Measurements from ENCODE around the gene RRP1. TPM values are rescaled to one million over a fixed set of nuclear protein-coding genes. Genes with fewer than 3 reads are reported as not detected.
A peak's percentile ranks its signal among the peaks of the same experiment; 100 is the strongest.

Gene RRP1
- total RNA-seq, 2 experiments from 2014 or later = 42.7 to 47.8 TPM

DNA sequence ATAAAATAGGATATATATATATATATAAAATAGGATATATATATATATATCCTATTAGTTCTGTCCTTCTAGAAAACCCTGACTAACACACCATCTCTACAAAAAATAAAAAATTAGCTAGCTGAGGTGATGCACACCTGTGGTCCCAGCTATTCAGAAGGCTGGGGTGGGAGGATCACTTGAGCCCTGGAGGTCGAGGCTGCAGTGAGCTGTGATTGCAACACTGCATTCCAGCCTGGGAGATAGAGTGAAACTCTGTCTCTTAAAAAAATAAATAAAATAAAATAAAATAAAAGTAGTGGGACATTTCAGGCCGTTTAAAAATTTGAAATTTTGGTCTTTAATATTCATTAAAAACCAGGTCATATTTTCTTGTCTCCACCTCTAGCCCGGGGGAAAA is 4.2 kb upstream of the RRP1 start:
- no peak overlapping the region for H3K4me3 Mint-ChIP-seq
- no peak for DNase-seq
- no peaks in the 10 kb centered on the region for H3K27me3 Mint-ChIP-seq
- intact Hi-C loops (cut with micrococcal nuclease) = loop anchor here (10.0 kb wide), 2 partner anchors 150 to 890 kb away; partner anchors contain the start of gene NDUFV3
- ChIA-PET POLR2A (no interaction called here), CTCF (no interaction called here)
- no peaks in the 10 kb centered on the region for H3K9me3 Mint-ChIP-seq
- H3K27ac Mint-ChIP-seq = no peak overlapping the region
- H3K36me3 Mint-ChIP-seq = peaks cover 3% of the 10 kb centered on the region
- peaks cover 26% of the 10 kb centered on the region for H3K4me1 Mint-ChIP-seq (ENCODE audit: low read depth)

DNA sequence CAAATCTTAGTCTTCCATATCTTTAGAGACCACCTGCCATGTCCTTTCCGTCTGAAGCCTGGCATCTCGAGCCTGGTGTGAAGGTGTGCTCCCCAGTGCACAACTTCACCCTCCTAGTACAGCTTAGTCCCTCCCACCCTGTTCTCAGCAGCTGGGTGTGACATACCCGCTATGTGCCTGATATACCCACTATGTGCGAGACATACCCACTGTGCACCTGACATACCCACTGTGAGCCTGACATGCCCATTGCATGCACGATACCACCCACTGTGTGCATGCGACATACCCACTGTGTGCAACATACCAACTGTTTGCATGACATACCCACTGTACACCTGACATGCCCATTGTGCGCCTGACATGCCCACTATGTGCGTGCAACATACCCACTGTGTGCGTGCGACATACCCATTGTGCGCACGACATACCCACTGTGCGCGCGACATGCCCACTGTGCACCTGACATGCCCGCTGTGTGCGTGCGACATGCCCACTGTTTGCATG is 3.0 kb upstream of the RRP1 start:
- ChIA-PET CTCF (interaction anchor here (0.6 kb wide), 1 partner anchor 1084 kb away, joined by 4 read pairs; no protein-coding TSS in a partner anchor), POLR2A (no interaction called here)
- H3K4me1 Mint-ChIP-seq (ENCODE audit: low read depth) = peaks cover 36% of the 10 kb centered on the region
- no peaks in the 10 kb centered on the region for H3K9me3 Mint-ChIP-seq
- no peak for DNase-seq
- no peaks in the 10 kb centered on the region for H3K27me3 Mint-ChIP-seq
- intact Hi-C loops (cut with micrococcal nuclease) = loop anchor here (10.0 kb wide), 2 partner anchors 148 to 892 kb away; partner anchors contain the start of gene NDUFV3
- peaks cover 11% of the 10 kb centered on the region for H3K36me3 Mint-ChIP-seq
- H3K4me3 Mint-ChIP-seq = peak overlapping the region; percentile 44
- H3K27ac Mint-ChIP-seq = peak overlapping the region; percentile 21

DNA sequence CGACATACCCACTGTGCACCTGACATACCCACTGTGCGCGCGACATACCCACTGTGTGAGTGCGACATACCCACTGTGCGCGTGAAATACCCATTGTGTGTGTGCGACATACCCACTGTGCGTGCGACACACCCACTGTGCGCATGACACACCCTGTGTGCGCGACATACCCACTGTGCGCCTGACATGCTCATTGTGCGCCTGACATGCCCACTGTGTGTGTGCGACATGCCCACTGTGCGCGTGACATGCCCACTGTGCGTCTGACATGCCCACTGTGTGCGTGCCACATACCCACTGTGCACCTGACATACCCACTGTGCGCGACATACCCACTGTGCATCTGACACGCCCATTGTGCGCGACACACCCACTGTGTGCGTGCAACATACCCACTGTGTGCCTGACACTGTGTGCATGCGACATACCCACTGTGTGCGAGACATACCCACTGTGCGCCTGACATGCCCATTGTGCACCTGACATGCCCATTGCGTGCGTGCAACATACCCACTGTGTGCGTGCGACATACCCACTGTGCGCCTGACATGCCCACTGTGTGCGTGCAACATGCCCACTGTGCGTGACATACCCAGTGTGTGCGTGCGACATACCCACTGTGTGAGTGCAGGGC is 2.5 kb upstream of the RRP1 start:
- intact Hi-C loops (cut with micrococcal nuclease) = loop anchor here (10.0 kb wide), 2 partner anchors 148 to 892 kb away; partner anchors contain the start of gene NDUFV3
- Mint-ChIP-seq H3K27ac (no peak overlapping the region), H3K4me1 (ENCODE audit: low read depth) (peaks cover 36% of the 10 kb centered on the region), H3K9me3 (no peaks in the 10 kb centered on the region), H3K4me3 (no peak overlapping the region), H3K27me3 (no peaks in the 10 kb centered on the region), H3K36me3 (peaks cover 13% of the 10 kb centered on the region)
- no peak for DNase-seq
- ChIA-PET CTCF (interaction anchor here (0.6 kb wide), 1 partner anchor 1083 kb away, joined by 4 read pairs; no protein-coding TSS in a partner anchor), POLR2A (no interaction called here)

DNA sequence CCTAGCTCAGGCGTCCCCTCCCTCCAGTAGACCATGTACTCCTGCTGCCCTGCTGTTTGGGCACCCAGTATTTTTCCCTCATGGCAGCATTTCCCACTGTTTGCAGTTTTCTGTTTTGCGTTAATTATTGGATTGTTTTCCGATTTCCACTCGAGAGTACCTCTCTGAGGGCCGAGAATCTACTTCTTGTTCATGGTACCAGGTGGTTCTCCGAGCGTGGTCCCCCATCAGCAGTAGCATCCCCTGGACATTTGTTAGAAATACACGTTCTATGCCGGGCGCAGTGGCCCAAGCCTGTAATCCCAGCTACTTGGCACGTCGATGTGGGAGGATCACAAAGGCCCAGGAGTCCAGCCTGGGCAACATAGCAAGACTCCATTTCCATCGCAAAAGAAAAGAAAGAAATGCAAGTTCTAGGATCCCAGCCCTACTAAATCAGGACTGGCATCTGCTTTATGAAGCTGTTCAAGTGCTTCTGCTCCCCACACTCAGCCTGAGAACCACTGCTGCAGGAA is 690 bp downstream of the RRP1 start:
- Mint-ChIP-seq H3K36me3 (peaks cover 40% of the 10 kb centered on the region), H3K9me3 (no peaks in the 10 kb centered on the region), H3K27ac (peak overlapping the region; percentile 84), H3K4me3 (peak overlapping the region; percentile 97), H3K27me3 (no peaks in the 10 kb centered on the region), H3K4me1 (ENCODE audit: low read depth) (peaks cover 24% of the 10 kb centered on the region)
- CTCF ChIA-PET = interaction anchor here (1.2 to 2.3 kb wide), 7 partner anchors 10 to 268 kb away, joined by 4 to 17 read pairs (median 5); no protein-coding TSS in a partner anchor
- POLR2A ChIA-PET = interaction anchor here (0.6 to 1.6 kb wide), 6 partner anchors 10 to 296 kb away, joined by 3 to 6 read pairs (median 4); no protein-coding TSS in a partner anchor
- intact Hi-C loops (cut with micrococcal nuclease) = no loop called here
- no peak for DNase-seq

DNA sequence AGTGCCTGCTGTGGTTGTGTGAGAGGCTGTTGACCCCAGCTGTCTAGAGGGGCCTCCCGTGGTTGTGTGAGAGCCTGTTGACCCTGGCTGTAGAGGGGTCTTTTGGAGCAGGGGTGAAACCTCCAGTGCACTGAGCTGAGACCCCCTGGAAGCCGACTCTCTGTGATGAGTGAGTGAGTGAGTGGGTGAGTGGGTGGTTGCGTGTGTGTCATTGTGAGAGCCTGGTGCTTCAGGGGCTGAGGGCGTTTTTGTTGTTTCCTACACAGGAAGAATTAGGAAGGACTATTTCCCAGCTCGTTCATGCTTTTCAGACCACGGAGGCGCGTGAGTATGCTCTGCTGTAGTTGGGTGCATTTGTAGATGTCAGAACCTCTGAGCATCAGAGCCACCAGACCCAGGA is 3.0 kb downstream of the RRP1 start:
- DNase-seq = peak; percentile 29
- no peaks in the 10 kb centered on the region for H3K27me3 Mint-ChIP-seq
- H3K9me3 Mint-ChIP-seq = no peaks in the 10 kb centered on the region
- no peak overlapping the region for H3K4me3 Mint-ChIP-seq
- POLR2A ChIA-PET = no interaction called here
- H3K4me1 Mint-ChIP-seq (ENCODE audit: low read depth) = peaks cover 24% of the 10 kb centered on the region
- intact Hi-C loops (cut with micrococcal nuclease) = no loop called here
- H3K27ac Mint-ChIP-seq = peak overlapping the region; percentile 20
- CTCF ChIA-PET = no interaction called here
- peaks cover 54% of the 10 kb centered on the region for H3K36me3 Mint-ChIP-seq

DNA sequence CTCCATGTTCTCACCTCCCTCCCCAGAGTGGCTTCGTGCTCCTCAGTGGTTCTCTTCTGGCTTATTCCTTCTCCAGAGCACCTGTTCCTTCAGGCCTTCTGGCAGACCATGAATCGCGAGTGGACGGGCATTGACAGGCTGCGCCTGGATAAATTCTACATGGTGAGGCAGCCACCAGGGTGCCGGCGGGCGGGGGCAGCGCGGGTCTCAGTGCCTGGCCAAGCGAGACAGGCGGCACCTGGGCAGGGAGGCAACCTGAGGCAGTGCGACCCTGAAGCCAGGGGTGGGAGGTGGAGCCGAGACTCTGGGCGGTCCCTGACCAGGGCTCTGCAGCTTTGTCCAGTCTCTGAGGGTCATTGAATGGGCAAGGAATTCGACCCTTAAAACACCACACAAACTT is 3.9 kb downstream of the RRP1 start:
- no peak overlapping the region for H3K4me3 Mint-ChIP-seq
- H3K36me3 Mint-ChIP-seq = peaks cover 58% of the 10 kb centered on the region
- H3K9me3 Mint-ChIP-seq = no peaks in the 10 kb centered on the region
- no peaks in the 10 kb centered on the region for H3K27me3 Mint-ChIP-seq
- CTCF ChIA-PET = no interaction called here
- DNase-seq = no peak
- POLR2A ChIA-PET = no interaction called here
- no peak overlapping the region for H3K27ac Mint-ChIP-seq
- H3K4me1 Mint-ChIP-seq (ENCODE audit: low read depth) = peaks cover 24% of the 10 kb centered on the region
- intact Hi-C loops (cut with micrococcal nuclease) = no loop called here

DNA sequence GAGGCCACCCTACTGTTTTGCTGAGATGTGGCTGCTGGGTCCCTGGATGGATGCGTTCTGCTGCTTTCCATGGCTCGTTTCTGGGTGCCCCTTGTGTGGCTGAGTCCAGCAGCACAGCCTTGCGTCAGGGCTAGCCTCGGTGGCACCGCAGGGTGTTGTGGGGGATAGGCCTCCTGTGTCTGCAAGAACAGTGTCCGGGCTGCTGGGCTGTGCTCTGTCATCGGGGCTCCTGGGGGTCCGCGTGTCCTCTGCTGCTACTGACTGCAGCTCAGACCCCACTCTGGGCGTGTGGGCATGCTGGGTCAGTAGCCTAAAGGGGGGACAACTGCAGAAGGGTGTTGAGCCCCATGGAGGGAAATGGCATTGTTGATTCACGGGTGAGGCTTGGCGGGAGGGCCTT is 4.9 kb downstream of the RRP1 start:
- CTCF ChIA-PET = interaction anchor here (0.7 kb wide), 1 partner anchor 14 kb away, joined by 3 read pairs; no protein-coding TSS in a partner anchor
- no peaks in the 10 kb centered on the region for H3K9me3 Mint-ChIP-seq
- H3K4me1 Mint-ChIP-seq (ENCODE audit: low read depth) = peaks cover 24% of the 10 kb centered on the region
- no peak for DNase-seq
- peaks cover 65% of the 10 kb centered on the region for H3K36me3 Mint-ChIP-seq
- no peaks in the 10 kb centered on the region for H3K27me3 Mint-ChIP-seq
- no peak overlapping the region for H3K4me3 Mint-ChIP-seq
- intact Hi-C loops (cut with micrococcal nuclease) = no loop called here
- POLR2A ChIA-PET = no interaction called here
- H3K27ac Mint-ChIP-seq = no peak overlapping the region

DNA sequence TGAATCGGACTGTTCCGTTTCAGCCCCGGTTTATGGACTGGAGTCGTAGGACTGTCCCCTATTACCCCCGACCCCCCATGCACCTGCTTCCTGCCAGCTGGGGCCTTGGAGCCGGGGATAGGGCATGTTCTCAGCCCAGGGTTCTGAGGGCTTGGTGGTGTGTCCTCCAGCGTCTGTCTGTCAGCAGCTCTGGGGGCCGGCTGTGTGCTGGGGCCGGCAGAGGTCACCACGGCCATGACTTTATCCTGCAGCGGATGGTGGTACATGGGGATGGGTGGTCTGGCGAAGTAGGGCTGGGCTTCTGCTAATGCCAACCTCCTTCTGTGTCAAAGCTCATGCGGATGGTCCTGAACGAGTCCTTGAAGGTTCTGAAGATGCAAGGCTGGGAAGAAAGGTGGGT is 5.5 kb downstream of the RRP1 start:
- CTCF ChIA-PET = interaction anchor here (0.7 kb wide), 1 partner anchor 14 kb away, joined by 3 read pairs; no protein-coding TSS in a partner anchor
- intact Hi-C loops (cut with micrococcal nuclease) = no loop called here
- Mint-ChIP-seq H3K4me3 (no peak overlapping the region), H3K9me3 (no peaks in the 10 kb centered on the region), H3K36me3 (peaks cover 67% of the 10 kb centered on the region), H3K27ac (no peak overlapping the region), H3K27me3 (no peaks in the 10 kb centered on the region), H3K4me1 (ENCODE audit: low read depth) (peaks cover 24% of the 10 kb centered on the region)
- POLR2A ChIA-PET = no interaction called here
- DNase-seq = no peak

DNA sequence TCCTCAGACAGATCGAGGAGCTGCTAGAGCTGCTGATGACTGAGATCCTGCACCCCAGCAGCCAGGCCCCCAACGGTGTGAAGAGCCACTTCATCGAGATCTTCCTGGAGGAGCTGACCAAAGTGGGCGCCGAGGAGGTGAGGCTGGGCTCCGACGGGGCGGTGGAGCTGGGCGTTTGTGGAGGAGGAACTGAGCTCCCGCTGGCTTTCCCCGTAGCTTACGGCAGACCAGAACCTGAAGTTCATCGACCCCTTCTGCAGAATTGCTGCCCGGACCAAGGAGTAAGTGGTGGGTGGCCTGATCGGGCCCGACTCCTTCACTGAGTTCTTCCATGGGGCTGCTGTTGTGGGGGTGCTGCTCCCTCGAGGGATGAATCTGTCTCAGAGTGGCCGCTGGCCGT is 8.0 kb downstream of the RRP1 start:
- CTCF ChIA-PET = no interaction called here
- H3K27me3 Mint-ChIP-seq = no peaks in the 10 kb centered on the region
- peaks cover 3% of the 10 kb centered on the region for H3K4me1 Mint-ChIP-seq (ENCODE audit: low read depth)
- H3K4me3 Mint-ChIP-seq = no peak overlapping the region
- no peak for DNase-seq
- no peak overlapping the region for H3K27ac Mint-ChIP-seq
- peaks cover 72% of the 10 kb centered on the region for H3K36me3 Mint-ChIP-seq
- intact Hi-C loops (cut with micrococcal nuclease) = no loop called here
- no peaks in the 10 kb centered on the region for H3K9me3 Mint-ChIP-seq
- POLR2A ChIA-PET = no interaction called here

DNA sequence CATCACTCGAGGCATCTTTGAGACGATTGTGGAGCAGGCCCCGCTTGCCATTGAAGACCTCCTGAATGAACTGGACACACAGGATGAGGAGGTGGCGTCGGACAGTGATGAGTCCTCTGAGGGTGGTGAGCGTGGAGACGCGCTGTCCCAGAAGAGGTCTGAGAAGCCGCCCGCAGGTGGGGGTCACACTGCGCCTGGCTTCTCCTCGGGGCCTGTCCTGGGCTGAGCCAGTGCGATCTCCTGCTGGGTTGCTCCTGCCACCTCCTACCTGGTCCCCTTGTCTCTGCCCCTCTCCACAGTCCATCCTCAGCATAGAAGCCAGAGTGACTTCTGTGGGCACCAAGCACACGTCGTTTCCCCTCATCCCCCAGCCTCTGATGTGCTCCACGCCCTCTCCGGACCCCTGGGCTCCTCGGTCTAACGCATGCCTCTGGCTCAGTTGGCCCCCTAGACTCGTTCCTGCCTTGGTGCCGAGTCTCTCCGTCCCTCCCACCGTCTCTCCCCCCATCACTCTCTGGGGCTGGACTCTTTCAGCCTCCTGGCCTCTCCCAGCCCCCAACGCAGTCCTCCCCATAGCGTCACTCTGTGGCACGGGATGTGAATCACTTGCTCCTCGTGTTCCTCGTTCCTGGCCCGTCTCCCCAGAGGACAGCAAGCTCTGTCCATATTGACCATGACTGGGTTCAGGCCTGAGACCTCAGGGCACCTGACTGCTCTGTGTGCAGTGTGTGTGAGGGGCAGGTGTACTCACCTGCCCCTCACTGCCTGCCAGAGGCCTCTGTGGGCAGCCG is 8.7 kb downstream of the RRP1 start:
- CTCF ChIA-PET = no interaction called here
- no peaks in the 10 kb centered on the region for H3K9me3 Mint-ChIP-seq
- H3K4me3 Mint-ChIP-seq = no peak overlapping the region
- H3K36me3 Mint-ChIP-seq = peaks cover 71% of the 10 kb centered on the region
- no peaks in the 10 kb centered on the region for H3K27me3 Mint-ChIP-seq
- no peaks in the 10 kb centered on the region for H3K4me1 Mint-ChIP-seq (ENCODE audit: low read depth)
- no peak overlapping the region for H3K27ac Mint-ChIP-seq
- POLR2A ChIA-PET = no interaction called here
- intact Hi-C loops (cut with micrococcal nuclease) = no loop called here
- DNase-seq = no peak

DNA sequence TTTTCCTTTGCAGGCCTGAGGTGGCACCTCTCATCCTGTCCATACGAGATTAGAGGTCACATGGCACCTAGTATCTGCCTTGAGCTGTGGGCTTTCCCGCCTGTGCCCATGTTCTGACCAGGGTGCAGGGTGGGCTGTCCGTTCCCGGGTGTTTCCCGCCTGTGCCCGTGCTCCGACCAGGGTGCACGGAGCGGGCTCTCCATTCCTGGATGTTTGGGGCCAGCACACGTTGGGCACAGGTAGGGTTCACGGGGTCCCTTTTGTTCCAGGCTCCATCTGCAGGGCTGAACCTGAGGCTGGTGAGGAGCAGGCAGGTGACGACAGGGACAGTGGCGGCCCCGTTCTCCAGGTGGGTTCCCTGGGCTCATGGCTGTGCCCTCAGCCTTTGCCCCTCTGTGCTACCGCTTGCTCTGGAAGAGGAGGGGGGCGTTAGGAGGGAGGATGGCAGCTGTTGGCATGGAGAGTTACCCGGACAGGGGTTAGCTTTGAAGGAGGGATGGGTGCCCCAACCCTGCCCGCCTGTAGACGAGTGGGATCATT is 10.0 kb downstream of the RRP1 start:
- intact Hi-C loops (cut with micrococcal nuclease) = no loop called here
- Mint-ChIP-seq H3K27me3 (no peaks in the 10 kb centered on the region), H3K9me3 (no peaks in the 10 kb centered on the region), H3K4me3 (no peak overlapping the region), H3K4me1 (ENCODE audit: low read depth) (no peaks in the 10 kb centered on the region), H3K36me3 (peaks cover 62% of the 10 kb centered on the region), H3K27ac (no peak overlapping the region)
- DNase-seq = no peak
- ChIA-PET CTCF (no interaction called here), POLR2A (no interaction called here)

DNA sequence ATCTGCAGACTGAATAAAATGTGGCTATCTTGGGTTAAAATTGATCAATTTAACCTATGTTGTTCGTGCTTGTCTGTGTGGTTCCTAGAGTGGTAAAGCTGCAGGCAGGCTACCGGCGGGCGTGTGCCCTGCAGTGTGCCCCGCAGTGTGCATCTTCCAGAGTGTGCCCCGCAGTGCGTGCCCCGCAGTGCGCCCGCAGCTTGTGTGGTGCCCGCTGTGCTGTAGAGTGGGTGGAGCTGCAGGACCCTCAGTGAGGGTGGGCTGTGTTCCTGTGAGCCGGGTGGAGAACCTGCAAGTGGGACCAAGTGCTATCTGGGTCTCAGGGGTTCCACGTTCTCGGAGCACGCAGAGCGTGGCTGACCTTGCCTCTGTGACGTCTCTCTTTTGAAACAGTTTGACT is 10.7 kb downstream of the RRP1 start:
- no peaks in the 10 kb centered on the region for H3K9me3 Mint-ChIP-seq
- DNase-seq = no peak
- H3K4me3 Mint-ChIP-seq = no peak overlapping the region
- ChIA-PET POLR2A (interaction anchor here (0.6 kb wide), 1 partner anchor 140 kb away, joined by 3 read pairs; no protein-coding TSS in a partner anchor), CTCF (no interaction called here)
- intact Hi-C loops (cut with micrococcal nuclease) = loop anchor here (10.0 kb wide), 1 partner anchor 505 kb away; the partner anchor contains the start of gene PFKL
- peaks cover 57% of the 10 kb centered on the region for H3K36me3 Mint-ChIP-seq
- no peaks in the 10 kb centered on the region for H3K4me1 Mint-ChIP-seq (ENCODE audit: low read depth)
- H3K27me3 Mint-ChIP-seq = no peaks in the 10 kb centered on the region
- no peak overlapping the region for H3K27ac Mint-ChIP-seq

Measured in activated CD4-positive, alpha-beta memory T cell treated with anti-CD3 and anti-CD28 coated beads for 36 hours (primary cell).